GM19099 (cell line): ENCODE measurements around the gene ADIPOR2.

ENCODE experiments used
- POLR2A ChIP-seq: IDR thresholded peaks from 3 replicates; pipeline ENCODE4 v1.6.1; 2011; ENCODE audit warnings: low read depth; ENCODE audit not compliant: insufficient read length; ENCODE audit errors: extremely low read depth

ADIPOR2 gene

DNA sequence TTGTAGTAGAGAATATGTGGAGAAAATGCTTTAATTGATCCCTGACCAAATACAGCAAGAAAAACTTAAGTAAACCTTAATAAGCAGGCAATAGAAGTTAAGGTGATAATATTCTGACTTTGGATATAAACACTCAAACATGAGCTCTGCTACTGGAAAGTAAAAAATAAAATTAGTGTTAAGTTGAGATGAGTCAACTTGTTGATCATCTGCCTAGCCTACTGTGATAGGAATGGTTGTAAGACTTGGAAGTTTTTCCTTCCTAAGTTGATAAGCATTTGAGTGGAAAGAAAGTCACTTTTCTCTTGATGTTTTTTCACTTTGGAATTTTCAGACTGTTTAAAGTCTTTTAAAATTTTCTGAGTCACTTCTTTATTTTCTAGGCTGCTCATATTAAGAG, 26.0 kb downstream of the ADIPOR2 start:
- TF ChIP-seq POLR2A = no peak

- no peak for TF ChIP-seq POLR2A
Measured at GRCh38 chr12:1719139-1719538, 28.3 kb downstream of the ADIPOR2 start.

DNA sequence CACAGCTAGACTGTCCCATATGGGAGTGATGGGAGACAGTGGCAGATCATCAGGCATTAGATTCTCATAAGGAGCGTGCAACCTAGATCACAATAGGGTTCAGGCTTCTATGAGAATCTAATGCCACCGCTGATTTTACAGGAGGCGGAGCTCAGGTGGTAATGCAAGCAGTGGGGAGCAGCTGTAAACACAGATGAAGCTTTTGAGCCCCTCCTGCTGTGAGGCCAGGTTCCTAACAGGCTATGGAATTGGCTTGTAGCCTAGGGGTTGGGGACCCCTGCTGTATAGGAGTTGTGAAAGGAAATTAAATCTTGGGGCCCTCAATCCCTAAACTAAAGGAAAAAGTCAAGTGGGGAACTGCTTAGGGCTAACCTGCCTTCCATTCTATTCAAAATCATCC, 29.6 kb downstream of the ADIPOR2 start:
- TF ChIP-seq POLR2A = no peak

- no peak for TF ChIP-seq POLR2A
Measured at GRCh38 chr12:1723721-1724120, 32.9 kb downstream of the ADIPOR2 start.

DNA sequence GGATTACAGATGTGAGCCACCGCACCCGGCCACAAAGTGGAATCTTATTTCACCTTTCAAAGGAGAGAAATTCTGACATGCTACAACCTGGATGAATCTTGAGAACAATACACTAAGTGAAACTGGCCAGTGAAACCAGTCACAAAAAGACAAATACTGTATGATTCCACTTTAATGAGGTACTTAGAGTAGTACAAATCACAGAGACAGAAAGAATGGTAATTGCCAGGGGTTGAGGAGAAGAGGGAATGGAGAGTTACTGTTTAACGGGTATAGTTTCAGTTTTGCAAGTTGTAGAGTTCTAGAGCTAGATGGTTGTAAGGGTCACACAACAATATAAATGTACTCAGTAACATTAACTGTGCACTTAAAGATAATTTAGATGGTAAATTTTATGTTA, 33.4 kb downstream of the ADIPOR2 start:
- no peak for TF ChIP-seq POLR2A

- no peak for TF ChIP-seq POLR2A
Measured at GRCh38 chr12:1726753-1727152, 35.9 kb downstream of the ADIPOR2 start.

DNA sequence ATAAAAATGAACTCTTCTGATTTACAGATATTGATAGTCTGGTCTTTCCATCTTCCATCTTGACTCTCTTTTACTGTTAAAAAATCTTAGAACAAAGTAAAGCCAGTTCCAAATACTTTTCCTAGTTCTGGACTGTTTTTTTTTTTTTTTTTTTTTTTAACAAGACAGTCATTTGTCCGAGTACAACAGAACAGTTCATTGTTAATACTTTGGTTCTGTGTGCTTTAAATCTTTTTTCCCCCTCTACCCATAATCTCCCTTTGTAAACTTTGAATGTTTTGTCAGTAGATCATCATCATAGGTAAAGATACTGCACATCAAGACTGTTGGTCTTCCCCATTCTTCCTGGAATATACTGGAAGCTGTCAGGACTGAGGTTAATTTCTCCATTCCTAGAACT, 38.0 kb downstream of the ADIPOR2 start:
- no peak for TF ChIP-seq POLR2A

- no peak for TF ChIP-seq POLR2A
Measured at GRCh38 chr12:1731019-1731687, 40.3 kb downstream of the ADIPOR2 start.

DNA sequence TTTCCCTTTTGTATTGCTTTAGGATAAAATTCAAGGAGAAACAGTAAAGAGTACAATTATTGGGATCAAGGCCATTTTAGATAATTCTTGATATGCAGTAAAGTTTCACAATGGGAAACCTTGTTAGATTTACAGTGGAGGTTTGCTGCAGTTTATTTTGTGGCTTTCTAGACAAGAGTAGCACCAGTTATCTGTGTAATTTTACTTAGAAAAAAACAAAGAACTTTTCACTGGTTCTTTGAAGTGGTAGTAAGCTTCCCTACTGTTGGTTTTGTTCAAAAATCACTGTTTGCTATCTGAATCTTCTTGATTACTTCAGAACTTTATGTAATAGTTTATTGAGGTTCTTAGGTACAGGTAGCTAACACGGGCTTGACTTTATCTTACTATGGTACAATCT, 42.0 kb downstream of the ADIPOR2 start:
- no peak for TF ChIP-seq POLR2A

GRCh38 chr12:1737652-1738286, 46.9 kb downstream of the ADIPOR2 start:
- no peak for TF ChIP-seq POLR2A

- TF ChIP-seq POLR2A = no peak
Measured at GRCh38 chr12:1738446-1738845, 47.6 kb downstream of the ADIPOR2 start.

DNA sequence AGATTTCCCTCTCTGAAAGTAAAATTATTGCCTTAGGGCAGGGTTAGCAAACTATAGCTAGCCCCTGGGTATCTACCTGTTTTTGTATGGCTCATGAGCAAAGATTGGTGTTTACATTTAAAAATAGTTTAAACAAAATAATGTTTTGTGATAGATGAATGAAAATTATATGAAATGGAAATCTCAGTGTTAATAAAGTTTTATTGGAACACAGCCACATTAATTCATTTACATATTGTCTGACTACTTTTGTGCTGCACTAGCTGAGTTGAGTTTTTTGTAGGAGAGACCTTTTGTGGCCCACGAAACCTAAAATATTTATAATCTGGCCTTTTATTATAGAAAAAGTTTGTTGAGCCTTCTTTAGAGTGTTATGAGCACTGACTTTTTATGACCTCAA, 48.5 kb downstream of the ADIPOR2 start:
- TF ChIP-seq POLR2A = no peak

GRCh38 chr12:1740161-1740948, 49.5 kb downstream of the ADIPOR2 start:
- no peak for TF ChIP-seq POLR2A

DNA sequence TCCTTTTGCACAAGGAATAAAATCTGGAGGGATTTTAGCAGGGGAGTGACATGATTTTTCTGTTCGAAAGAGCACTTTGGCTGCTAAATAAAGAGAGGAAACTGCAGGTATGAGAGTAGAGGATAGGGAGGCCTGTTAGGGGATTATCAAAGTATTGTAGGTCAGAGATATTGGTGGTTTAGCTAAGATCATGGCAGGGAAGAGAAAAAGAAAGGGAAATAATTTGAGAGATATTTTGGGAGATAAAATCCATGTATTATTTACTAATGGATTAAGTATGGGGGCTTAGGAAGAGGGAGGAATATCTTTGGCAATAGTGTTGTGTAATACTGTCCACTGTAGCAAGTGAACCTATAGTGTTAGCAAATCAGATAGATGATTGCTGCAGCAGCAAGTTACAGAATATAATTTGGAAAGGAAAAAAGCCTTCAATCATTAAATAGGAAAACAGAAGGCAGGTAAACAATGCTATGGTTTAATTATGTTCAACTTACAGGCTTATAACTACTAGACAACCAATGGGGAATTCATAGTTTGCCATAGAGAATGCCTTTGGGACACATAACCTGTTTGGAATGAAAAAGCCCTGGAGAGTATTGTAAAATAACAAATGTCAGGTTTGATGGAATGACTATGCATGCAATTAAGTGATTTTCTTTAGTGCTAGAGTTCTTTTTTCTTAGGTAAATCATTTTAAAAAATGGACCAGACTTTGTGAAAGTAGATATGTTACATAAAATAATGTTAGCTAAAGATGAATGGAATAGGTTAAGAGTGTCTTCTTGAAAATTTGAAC, 50.5 kb downstream of the ADIPOR2 start:
- TF ChIP-seq POLR2A = no peak

GRCh38 chr12:1744932-1745331, 54.1 kb downstream of the ADIPOR2 start:
- no peak for TF ChIP-seq POLR2A
